HepG2 (cell line): ENCODE results near the gene INAFM1. TPM values are rescaled to one million over a fixed set of nuclear protein-coding genes. Genes with fewer than 3 reads are reported as not detected.
A peak's percentile ranks its signal among the peaks of the same experiment; 100 is the strongest.

Source experiments
- FOXO1 ChIP-seq: sonication (generic); formaldehyde crosslinking; IDR thresholded peaks from 2 replicates; pipeline ENCODE4 v1.4.0; 2020; ENCODE audit warnings: missing genetic modification reagents
- FOXP1 ChIP-seq, 2 experiments: fragments of 450-650 bp in 1 of 2; IDR thresholded peaks; 2 replicates each; pipeline ENCODE4 v1.6.1; 2017 to 2018; ENCODE audit warnings: antibody characterized with exemption in 1 of 2
- GZF1 ChIP-seq: sonication (generic); formaldehyde crosslinking; IDR thresholded peaks from 2 replicates; pipeline ENCODE4 v1.5.1; 2020; ENCODE audit warnings: mild to moderate bottlenecking, missing genetic modification reagents
- HDAC1 ChIP-seq: sonication (generic); formaldehyde crosslinking; IDR thresholded peaks from 2 replicates; pipeline ENCODE4 v1.5.1; 2020; ENCODE audit warnings: mild to moderate bottlenecking, missing genetic modification reagents
- HOXA3 ChIP-seq: sonication (generic); formaldehyde crosslinking; IDR thresholded peaks from 2 replicates; pipeline ENCODE4 v1.5.0; 2020; ENCODE audit warnings: missing genetic modification reagents
- NR2F6 ChIP-seq, 2 experiments: IDR thresholded peaks; 2 replicates each; pipeline ENCODE4 v1.6.1; 2016; ENCODE audit warnings: antibody characterized with exemption in 1 of 2, mild to moderate bottlenecking in 1 of 2
- PITX1 ChIP-seq: sonication (generic); formaldehyde crosslinking; IDR thresholded peaks from 2 replicates; pipeline ENCODE4 v1.5.1; 2020; ENCODE audit warnings: mild to moderate bottlenecking, missing genetic modification reagents
- SMAD1 ChIP-seq: sonication (generic); formaldehyde crosslinking; IDR thresholded peaks from 2 replicates; pipeline ENCODE4 v1.4.0; 2020; ENCODE audit warnings: missing genetic modification reagents, low read depth, mild to moderate bottlenecking, borderline replicate concordance
- TOPORS ChIP-seq: sonication (generic); formaldehyde crosslinking; IDR thresholded peaks from 2 replicates; pipeline ENCODE4 v1.8.0; 2023; ENCODE audit warnings: mild to moderate bottlenecking, missing genetic modification reagents
- ZNF296 ChIP-seq: sonication (generic); formaldehyde crosslinking; conservative IDR thresholded peaks from 2 replicates; pipeline ENCODE4 v1.5.0; 2020; ENCODE audit warnings: mild to moderate bottlenecking, missing genetic modification reagents
- ZNF432 ChIP-seq: sonication (generic); formaldehyde crosslinking; IDR thresholded peaks from 2 replicates; pipeline ENCODE4 v1.5.0; 2020; ENCODE audit warnings: missing genetic modification reagents, mild to moderate bottlenecking, borderline replicate concordance
- ZNF552 ChIP-seq: sonication (generic); formaldehyde crosslinking; IDR thresholded peaks from 2 replicates; pipeline ENCODE4 v1.9.0; 2022; ENCODE audit warnings: missing genetic modification reagents, mild to moderate bottlenecking, borderline replicate concordance
- ZNF557 ChIP-seq: sonication (generic); formaldehyde crosslinking; IDR thresholded peaks from 2 replicates; pipeline ENCODE4 v1.4.0; 2020; ENCODE audit warnings: missing genetic modification reagents
- ZNF563 ChIP-seq: sonication (generic); formaldehyde crosslinking; IDR thresholded peaks from 2 replicates; pipeline ENCODE4 v1.8.0; 2022; ENCODE audit warnings: mild to moderate bottlenecking, moderate library complexity, missing genetic modification reagents
- ZNF598 ChIP-seq: sonication (generic); formaldehyde crosslinking; IDR thresholded peaks from 2 replicates; pipeline ENCODE4 v1.5.1; 2020; ENCODE audit warnings: mild to moderate bottlenecking, missing genetic modification reagents, borderline replicate concordance
- polyA plus RNA-seq, 8 experiments: library from polyadenylated mRNA; depleted of rRNA in 3 of 8; stranded (reverse) in 7 of 8; unstranded in 1 of 8; fragments of >200 nt; fragmentation: Illumina TruSeq in 4 of 8; extraction: Trizol in 4 of 8; gene quantifications; 2 replicates each; pipeline versions ENCODE4 v1.2.1 to v1.2.3, GENCODE V29; 2011 to 2016; ENCODE audit warnings: low read depth in 4 of 8, missing spikeins in 1 of 8, mixed read lengths in 1 of 8; ENCODE audit not compliant: insufficient read depth in 1 of 8
- total RNA-seq, 5 experiments: library from RNA; depleted of rRNA; stranded (reverse); fragments of >200 nt; fragmentation: Illumina TruSeq; extraction: Trizol; gene quantifications; 2 replicates each; pipeline ENCODE4 v1.2.3, GENCODE V29; 2016; ENCODE audit warnings: low read depth in 1 of 5
- TF ChIP-seq, protein P1 (sequence below): sonication (generic); formaldehyde crosslinking; IDR thresholded peaks from 2 replicates; pipeline ENCODE4 v1.4.0; 2020; ENCODE audit warnings: missing genetic modification reagents
- TF ChIP-seq, protein P2 (sequence below), 2 experiments: fragments of 450-650 bp in 1 of 2; sonication (generic) in 1 of 2; formaldehyde crosslinking in 1 of 2; IDR thresholded peaks; 2 replicates each; pipeline versions ENCODE4 v1.6.1 to v1.8.0; 2016 to 2022; ENCODE audit warnings: antibody characterized with exemption in 1 of 2, mild to moderate bottlenecking in 1 of 2, missing genetic modification reagents in 1 of 2

Gene INAFM1
- total and polyA plus RNA-seq, 2 of the 13 experiments (the other 11 are each of a cell fraction or from before 2014, with no cell fraction given) = 0.88 to 1.9 TPM

DNA sequence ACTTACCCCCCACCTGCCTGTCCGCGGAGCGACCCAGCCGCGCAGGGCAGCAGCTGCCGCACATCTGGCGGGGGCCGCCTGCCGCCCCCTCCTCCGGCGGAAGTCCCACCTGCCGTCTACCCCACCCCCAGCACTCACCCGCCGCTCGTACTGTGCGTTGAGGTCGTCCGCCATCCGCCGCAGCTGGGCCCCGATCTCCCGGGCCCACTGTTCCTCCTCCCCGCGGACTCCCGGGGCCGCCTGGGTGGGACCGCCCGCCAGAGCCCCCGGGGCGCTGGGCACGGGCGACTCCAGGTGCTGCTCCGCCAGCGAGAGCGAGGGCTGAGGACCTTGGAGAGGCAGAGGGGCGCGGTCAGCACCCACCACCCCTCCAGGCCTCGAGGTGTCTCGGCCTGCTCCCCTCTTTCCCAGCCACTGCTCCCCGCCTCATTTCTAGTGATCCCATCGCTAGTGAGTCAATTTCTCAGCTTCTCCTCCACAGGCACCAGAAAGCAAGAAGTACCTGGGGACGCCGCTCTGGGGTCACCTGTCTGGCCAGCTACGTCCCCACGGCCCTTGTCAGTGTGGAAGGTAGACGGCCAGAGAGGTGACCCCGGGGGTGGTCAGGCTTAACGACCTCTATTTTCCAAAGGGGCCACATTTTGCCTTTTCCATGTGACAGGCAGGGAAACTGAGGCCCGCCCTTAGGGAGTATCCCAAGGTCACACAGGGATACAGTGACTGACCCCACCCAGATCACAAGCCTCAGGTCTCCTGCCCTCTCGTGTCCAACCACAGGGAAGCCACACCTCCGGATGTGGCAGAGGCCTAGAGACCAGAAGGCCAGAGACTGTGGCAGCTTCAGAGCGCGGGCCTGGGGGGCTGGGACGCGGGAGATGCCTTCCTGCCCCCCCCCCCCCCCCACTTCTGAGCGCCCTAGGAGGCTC lies 48.0 kb upstream of the INAFM1 start (continued):
- peak; percentile 91; the same call in 1 of the 2 replicates for TF ChIP-seq ZNF563 (CRISPR knock-in tag)
- TF ChIP-seq ZNF557 = no peak
- no peak; the same call in 1 of the 2 replicates for TF ChIP-seq HOXA3 (CRISPR knock-in tag)
- TF ChIP-seq TOPORS (CRISPR knock-in tag) = no peak
- no peak for TF ChIP-seq SMAD1 (CRISPR knock-in tag)
- TF ChIP-seq ZNF598 (CRISPR knock-in tag) = no peak
- no peak for TF ChIP-seq ZNF296 (CRISPR knock-in tag)
- no peak for TF ChIP-seq FOXO1 (CRISPR knock-in tag)
- TF ChIP-seq FOXP1 (IDR thresholded peaks at IDR 0.05) = no peak
- TF ChIP-seq FOXP1 (CRISPR knock-in tag; IDR thresholded peaks at IDR 0.05) = no peak
- TF ChIP-seq ZNF432 (CRISPR knock-in tag) = no peak
- TF ChIP-seq, protein P1, sequence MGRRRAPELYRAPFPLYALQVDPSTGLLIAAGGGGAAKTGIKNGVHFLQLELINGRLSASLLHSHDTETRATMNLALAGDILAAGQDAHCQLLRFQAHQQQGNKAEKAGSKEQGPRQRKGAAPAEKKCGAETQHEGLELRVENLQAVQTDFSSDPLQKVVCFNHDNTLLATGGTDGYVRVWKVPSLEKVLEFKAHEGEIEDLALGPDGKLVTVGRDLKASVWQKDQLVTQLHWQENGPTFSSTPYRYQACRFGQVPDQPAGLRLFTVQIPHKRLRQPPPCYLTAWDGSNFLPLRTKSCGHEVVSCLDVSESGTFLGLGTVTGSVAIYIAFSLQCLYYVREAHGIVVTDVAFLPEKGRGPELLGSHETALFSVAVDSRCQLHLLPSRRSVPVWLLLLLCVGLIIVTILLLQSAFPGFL (CRISPR knock-in tag) = no peak
- TF ChIP-seq ZNF552 (CRISPR knock-in tag) = no peak
- TF ChIP-seq PITX1 (CRISPR knock-in tag) = no peak
- no peak for TF ChIP-seq GZF1 (CRISPR knock-in tag)
- no peak; the same call in none of the 2 replicates for TF ChIP-seq HDAC1 (CRISPR knock-in tag)
- TF ChIP-seq NR2F6 (IDR thresholded peaks at IDR 0.05) = no peak
- no peak for TF ChIP-seq NR2F6 (CRISPR knock-in tag; IDR thresholded peaks at IDR 0.05)
- TF ChIP-seq, protein P2, sequence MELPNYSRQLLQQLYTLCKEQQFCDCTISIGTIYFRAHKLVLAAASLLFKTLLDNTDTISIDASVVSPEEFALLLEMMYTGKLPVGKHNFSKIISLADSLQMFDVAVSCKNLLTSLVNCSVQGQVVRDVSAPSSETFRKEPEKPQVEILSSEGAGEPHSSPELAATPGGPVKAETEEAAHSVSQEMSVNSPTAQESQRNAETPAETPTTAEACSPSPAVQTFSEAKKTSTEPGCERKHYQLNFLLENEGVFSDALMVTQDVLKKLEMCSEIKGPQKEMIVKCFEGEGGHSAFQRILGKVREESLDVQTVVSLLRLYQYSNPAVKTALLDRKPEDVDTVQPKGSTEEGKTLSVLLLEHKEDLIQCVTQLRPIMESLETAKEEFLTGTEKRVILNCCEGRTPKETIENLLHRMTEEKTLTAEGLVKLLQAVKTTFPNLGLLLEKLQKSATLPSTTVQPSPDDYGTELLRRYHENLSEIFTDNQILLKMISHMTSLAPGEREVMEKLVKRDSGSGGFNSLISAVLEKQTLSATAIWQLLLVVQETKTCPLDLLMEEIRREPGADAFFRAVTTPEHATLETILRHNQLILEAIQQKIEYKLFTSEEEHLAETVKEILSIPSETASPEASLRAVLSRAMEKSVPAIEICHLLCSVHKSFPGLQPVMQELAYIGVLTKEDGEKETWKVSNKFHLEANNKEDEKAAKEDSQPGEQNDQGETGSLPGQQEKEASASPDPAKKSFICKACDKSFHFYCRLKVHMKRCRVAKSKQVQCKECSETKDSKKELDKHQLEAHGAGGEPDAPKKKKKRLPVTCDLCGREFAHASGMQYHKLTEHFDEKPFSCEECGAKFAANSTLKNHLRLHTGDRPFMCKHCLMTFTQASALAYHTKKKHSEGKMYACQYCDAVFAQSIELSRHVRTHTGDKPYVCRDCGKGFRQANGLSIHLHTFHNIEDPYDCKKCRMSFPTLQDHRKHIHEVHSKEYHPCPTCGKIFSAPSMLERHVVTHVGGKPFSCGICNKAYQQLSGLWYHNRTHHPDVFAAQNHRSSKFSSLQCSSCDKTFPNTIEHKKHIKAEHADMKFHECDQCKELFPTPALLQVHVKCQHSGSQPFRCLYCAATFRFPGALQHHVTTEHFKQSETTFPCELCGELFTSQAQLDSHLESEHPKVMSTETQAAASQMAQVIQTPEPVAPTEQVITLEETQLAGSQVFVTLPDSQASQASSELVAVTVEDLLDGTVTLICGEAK (IDR thresholded peaks at IDR 0.05) = no peak
- TF ChIP-seq, protein P2 (CRISPR knock-in tag; IDR thresholded peaks at IDR 0.05) = no peak; the same call in 1 of the 2 replicates
